ENCODE data around the gene MYO9B. TPM values are rescaled to one million over a fixed set of nuclear protein-coding genes. Genes with fewer than 3 reads are reported as not detected.

The MYO9B gene
- total and polyA plus RNA-seq, 2 donors (not counting 1 experiment from before 2014, with no cell fraction given) = 32.5 to 52.5 TPM

GRCh38 chr19:17058236-17058635 is 17.3 kb upstream of the MYO9B start:
- Histone ChIP-seq H3K27ac (ENCODE audit: insufficient read depth, low read length) (no peak overlapping the region), H2AFZ (ENCODE audit: low read length) (no peak overlapping the region), H4K20me1 (ENCODE audit: control insufficient read depth, extremely low read depth, insufficient read depth, low read length) (no peaks in the 10 kb centered on the region), H3K9ac (ENCODE audit: insufficient read depth, low read length) (no peak overlapping the region), H3K36me3 (ENCODE audit: control insufficient read depth, insufficient read depth, low read length) (peaks cover 4% of the 10 kb centered on the region), H3K4me1 (ENCODE audit: control insufficient read depth, extremely low read depth, insufficient read depth, low read length) (no peaks in the 10 kb centered on the region), H3K9me3 (ENCODE audit: control insufficient read depth, insufficient read depth, low read depth, low read length) (no peaks in the 10 kb centered on the region), H3K27me3 (ENCODE audit: control insufficient read depth, insufficient read depth, low read length) (no peaks in the 10 kb centered on the region), H3K4me3 (replicated peaks in 1 of 4; ENCODE audit: control extremely low read depth in 1 of 4, insufficient read depth in 1 of 4, low read depth in 3 of 4, low read length in 4 of 4) (no peak overlapping the region), H3K4me2 (ENCODE audit: extremely low read depth, insufficient read depth, low read length) (no peak overlapping the region), H3K79me2 (ENCODE audit: control insufficient read depth, insufficient read depth, low read length) (peaks cover 5% of the 10 kb centered on the region)
- peak in 1 of 2 donors; percentile 61 for DNase-seq (ENCODE audit: low read depth in 2 of 2)
- no peak for TF ChIP-seq EZH2 (IDR thresholded peaks at IDR 0.05; ENCODE audit: low read length, missing control alignments)
- TF ChIP-seq CTCF (conservative IDR thresholded peaks at IDR 0.05 in 1 of 2, IDR thresholded peaks at IDR 0.05 in 1 of 2; ENCODE audit: low read depth in 1 of 2, low read length in 2 of 2) = no peak

- peaks cover 20% of the 10 kb centered on the region for H3K79me2 ChIP-seq (ENCODE audit: control insufficient read depth, insufficient read depth, low read length)
- H3K36me3 ChIP-seq (ENCODE audit: control insufficient read depth, insufficient read depth, low read length) = peaks cover 2% of the 10 kb centered on the region
- H3K4me1 ChIP-seq (ENCODE audit: control insufficient read depth, extremely low read depth, insufficient read depth, low read length) = no peaks in the 10 kb centered on the region
- no peak overlapping the region for H3K4me3 ChIP-seq (replicated peaks in 1 of 4; ENCODE audit: control extremely low read depth in 1 of 4, insufficient read depth in 1 of 4, low read depth in 3 of 4, low read length in 4 of 4)
- H4K20me1 ChIP-seq (ENCODE audit: control insufficient read depth, extremely low read depth, insufficient read depth, low read length) = no peaks in the 10 kb centered on the region
- H2AFZ ChIP-seq (ENCODE audit: low read length) = no peak overlapping the region
- no peaks in the 10 kb centered on the region for H3K9me3 ChIP-seq (ENCODE audit: control insufficient read depth, insufficient read depth, low read depth, low read length)
- H3K27me3 ChIP-seq (ENCODE audit: control insufficient read depth, insufficient read depth, low read length) = no peaks in the 10 kb centered on the region
- no peak for TF ChIP-seq CTCF (conservative IDR thresholded peaks at IDR 0.05 in 1 of 2, IDR thresholded peaks at IDR 0.05 in 1 of 2; ENCODE audit: low read depth in 1 of 2, low read length in 2 of 2)
- no peak for TF ChIP-seq EZH2 (IDR thresholded peaks at IDR 0.05; ENCODE audit: low read length, missing control alignments)
- H3K4me2 ChIP-seq (ENCODE audit: extremely low read depth, insufficient read depth, low read length) = no peak overlapping the region
- H3K27ac ChIP-seq (ENCODE audit: insufficient read depth, low read length) = no peak overlapping the region
- no peak overlapping the region for H3K9ac ChIP-seq (ENCODE audit: insufficient read depth, low read length)
- no peak for DNase-seq (ENCODE audit: low read depth in 2 of 2)
Observed at GRCh38 chr19:17060802-17061201, 14.8 kb upstream of the MYO9B start.

- Histone ChIP-seq H3K4me2 (ENCODE audit: extremely low read depth, insufficient read depth, low read length) (no peak overlapping the region), H3K27me3 (ENCODE audit: control insufficient read depth, insufficient read depth, low read length) (no peaks in the 10 kb centered on the region), H3K4me1 (ENCODE audit: control insufficient read depth, extremely low read depth, insufficient read depth, low read length) (no peaks in the 10 kb centered on the region), H4K20me1 (ENCODE audit: control insufficient read depth, extremely low read depth, insufficient read depth, low read length) (no peaks in the 10 kb centered on the region), H3K79me2 (ENCODE audit: control insufficient read depth, insufficient read depth, low read length) (peaks cover 22% of the 10 kb centered on the region), H2AFZ (ENCODE audit: low read length) (no peak overlapping the region), H3K9me3 (ENCODE audit: control insufficient read depth, insufficient read depth, low read depth, low read length) (no peaks in the 10 kb centered on the region), H3K36me3 (ENCODE audit: control insufficient read depth, insufficient read depth, low read length) (peaks cover 2% of the 10 kb centered on the region), H3K4me3 (replicated peaks in 1 of 4; ENCODE audit: control extremely low read depth in 1 of 4, insufficient read depth in 1 of 4, low read depth in 3 of 4, low read length in 4 of 4) (no peak overlapping the region), H3K27ac (ENCODE audit: insufficient read depth, low read length) (no peak overlapping the region), H3K9ac (ENCODE audit: insufficient read depth, low read length) (no peak overlapping the region)
- TF ChIP-seq CTCF (conservative IDR thresholded peaks at IDR 0.05 in 1 of 2, IDR thresholded peaks at IDR 0.05 in 1 of 2; ENCODE audit: low read depth in 1 of 2, low read length in 2 of 2) (no peak), EZH2 (IDR thresholded peaks at IDR 0.05; ENCODE audit: low read length, missing control alignments) (no peak)
- DNase-seq (ENCODE audit: low read depth in 2 of 2) = no peak
Observed at GRCh38 chr19:17061205-17061604, 14.4 kb upstream of the MYO9B start.
